ENCODE measurements around the gene GJB2.
A peak's percentile ranks its signal among the peaks of the same experiment; 100 is the strongest.
"Not testable (repeated sequence)": the region's sequence is repeated elsewhere in the genome, so short reads cannot be mapped to it uniquely, and the experiment has no call there.

The GJB2 gene

DNA sequence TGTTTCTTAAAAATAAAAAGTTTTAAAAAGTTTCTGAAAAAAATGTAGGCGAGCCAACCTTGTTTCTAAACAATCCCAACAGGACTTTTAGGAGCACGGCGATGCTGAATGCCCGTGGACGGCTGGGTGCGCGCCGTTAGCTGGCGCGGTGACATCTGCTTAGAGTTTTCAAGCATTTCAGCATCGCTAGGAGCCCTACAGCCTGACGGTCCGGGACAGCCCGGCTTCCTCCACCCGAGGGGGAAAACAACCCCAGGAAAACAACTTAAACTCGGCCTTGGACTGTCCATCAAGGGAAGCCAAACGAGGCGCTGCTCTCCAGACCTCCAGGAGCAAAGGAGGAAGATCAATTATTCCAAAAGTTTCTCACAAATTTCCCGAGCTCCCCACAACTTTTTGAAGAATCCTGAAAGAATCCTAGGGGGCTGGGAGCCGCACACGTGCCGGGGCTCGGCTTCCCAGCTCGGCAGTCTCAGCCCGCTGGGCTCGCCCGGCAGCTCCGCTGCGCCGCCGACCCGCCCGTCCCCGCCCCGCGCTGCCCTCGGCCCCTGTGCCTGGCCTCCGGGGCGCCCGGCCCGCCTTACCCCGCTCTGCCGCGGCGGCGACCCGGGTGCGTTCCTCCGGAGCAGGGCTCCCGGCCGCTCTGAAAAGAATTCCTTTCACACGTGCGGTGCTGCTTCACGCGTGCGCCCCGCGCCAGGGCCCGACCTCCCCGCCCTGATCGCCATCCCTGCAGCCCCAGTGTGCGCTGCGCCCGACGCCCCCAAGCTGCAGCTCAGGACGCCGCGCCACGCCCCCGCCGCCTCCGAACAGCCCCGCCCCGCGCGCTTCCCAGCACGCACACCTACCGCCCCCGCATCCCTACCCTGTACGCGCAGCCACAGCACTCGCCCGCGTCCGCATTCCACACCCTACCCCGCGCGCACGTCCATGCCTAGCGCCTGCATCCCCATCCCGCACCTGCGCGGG lies 32.1 kb downstream of the GJB2 start, which contains the start of gene GJA3:
GJA3 (minus strand) TSS at position 747 of the 969 bp plus-strand sequence. CDS start 17,764 bp downstream, outside the sequence.
- H3K4me3 ChIP-seq (ENCODE audit: low read length): peak within 1 kb of the TSS; percentile 66
- H3K27ac ChIP-seq (ENCODE audit: low read length): no peak within 1 kb of the TSS
- H3K4me1 ChIP-seq (ENCODE audit: control insufficient read depth, low read depth, low read length): peaks cover 9% of the 10 kb centered on the region
- no peaks in the 10 kb centered on the region for H3K9me3 ChIP-seq (ENCODE audit: control insufficient read depth, low read depth, low read length)
- peaks cover 68% of the 10 kb centered on the region for H3K27me3 ChIP-seq (ENCODE audit: control insufficient read depth, insufficient read depth, low read length)
- H3K36me3 ChIP-seq (ENCODE audit: control insufficient read depth, low read depth, low read length): no peaks in the 10 kb centered on the region
- no peak within 1 kb of the TSS for H3K9ac ChIP-seq (ENCODE audit: low read length)

- H3K27ac ChIP-seq (ENCODE audit: low read length): no peak overlapping the region
- no peak overlapping the region for H3K9ac ChIP-seq (ENCODE audit: low read length)
- peaks cover 68% of the 10 kb centered on the region for H3K27me3 ChIP-seq (ENCODE audit: control insufficient read depth, insufficient read depth, low read length)
Measured at GRCh38 chr13:20159646-20160305, 33.0 kb downstream of the GJB2 start.

GRCh38 chr13:20157151-20157796 lies 35.5 kb downstream of the GJB2 start:
- Histone ChIP-seq H3K36me3 (ENCODE audit: control insufficient read depth, low read depth, low read length) (no peaks in the 10 kb centered on the region), H3K9ac (ENCODE audit: low read length) (no peak overlapping the region), H3K4me1 (ENCODE audit: control insufficient read depth, low read depth, low read length) (peaks cover 9% of the 10 kb centered on the region), H3K27ac (ENCODE audit: low read length) (no peak overlapping the region), H3K9me3 (ENCODE audit: control insufficient read depth, low read depth, low read length) (no peaks in the 10 kb centered on the region), H3K4me3 (ENCODE audit: low read length) (no peak overlapping the region), H3K27me3 (ENCODE audit: control insufficient read depth, insufficient read depth, low read length) (peaks cover 56% of the 10 kb centered on the region)

More at GRCh38 chr13:20159646-20160305, 33.0 kb downstream of the GJB2 start:
- Histone ChIP-seq H3K36me3 (ENCODE audit: control insufficient read depth, low read depth, low read length) (no peaks in the 10 kb centered on the region), H3K4me1 (ENCODE audit: control insufficient read depth, low read depth, low read length) (peaks cover 9% of the 10 kb centered on the region), H3K9me3 (ENCODE audit: control insufficient read depth, low read depth, low read length) (no peaks in the 10 kb centered on the region), H3K4me3 (ENCODE audit: low read length) (peak overlapping the region; percentile 66)

GRCh38 chr13:20156702-20157101 lies 36.0 kb downstream of the GJB2 start:
- no peak overlapping the region for H3K4me3 ChIP-seq (ENCODE audit: low read length)
- H3K36me3 ChIP-seq (ENCODE audit: control insufficient read depth, low read depth, low read length): no peaks in the 10 kb centered on the region
- H3K4me1 ChIP-seq (ENCODE audit: control insufficient read depth, low read depth, low read length): peaks cover 9% of the 10 kb centered on the region
- no peaks in the 10 kb centered on the region for H3K9me3 ChIP-seq (ENCODE audit: control insufficient read depth, low read depth, low read length)
- peaks cover 51% of the 10 kb centered on the region for H3K27me3 ChIP-seq (ENCODE audit: control insufficient read depth, insufficient read depth, low read length)
- H3K27ac ChIP-seq (ENCODE audit: low read length): no peak overlapping the region
- no peak overlapping the region for H3K9ac ChIP-seq (ENCODE audit: low read length)

DNA sequence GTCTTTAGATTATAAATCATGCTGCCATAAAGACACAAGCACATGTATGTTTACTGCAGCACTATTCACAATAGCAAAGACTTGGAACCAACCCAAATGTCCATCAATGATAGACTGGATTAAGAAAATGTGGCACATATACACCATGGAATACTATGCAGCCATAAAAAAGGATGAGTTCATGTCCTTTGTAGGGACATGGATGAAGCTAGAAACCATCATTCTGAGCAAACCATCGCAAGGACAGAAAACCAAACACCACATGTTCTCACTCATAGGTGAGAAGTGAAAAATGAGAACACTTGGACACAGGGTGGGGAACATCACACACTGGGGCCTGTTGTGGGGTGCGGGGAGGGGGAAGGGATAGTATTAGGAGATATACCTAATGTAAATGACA lies 39.4 kb downstream of the GJB2 start:
- not testable (repeated sequence) for H3K9me3 ChIP-seq (ENCODE audit: control insufficient read depth, low read depth, low read length); H3K4me1 ChIP-seq (ENCODE audit: control insufficient read depth, low read depth, low read length); H3K4me3 ChIP-seq (ENCODE audit: low read length); H3K9ac ChIP-seq (ENCODE audit: low read length); H3K27ac ChIP-seq (ENCODE audit: low read length); H3K36me3 ChIP-seq (ENCODE audit: control insufficient read depth, low read depth, low read length)
- H3K27me3 ChIP-seq (ENCODE audit: control insufficient read depth, insufficient read depth, low read length): peaks cover 16% of the 10 kb centered on the region

- no peak overlapping the region for H3K9ac ChIP-seq (ENCODE audit: low read length)
- H3K27me3 ChIP-seq (ENCODE audit: control insufficient read depth, insufficient read depth, low read length): no peaks in the 10 kb centered on the region
Measured at GRCh38 chr13:20151612-20152011, 41.1 kb downstream of the GJB2 start.

GRCh38 chr13:20151016-20151415 lies 41.7 kb downstream of the GJB2 start:
- H3K27me3 ChIP-seq (ENCODE audit: control insufficient read depth, insufficient read depth, low read length): no peaks in the 10 kb centered on the region
- no peaks in the 10 kb centered on the region for H3K9me3 ChIP-seq (ENCODE audit: control insufficient read depth, low read depth, low read length)
- H3K36me3 ChIP-seq (ENCODE audit: control insufficient read depth, low read depth, low read length): no peaks in the 10 kb centered on the region
- H3K27ac ChIP-seq (ENCODE audit: low read length): no peak overlapping the region
- no peak overlapping the region for H3K9ac ChIP-seq (ENCODE audit: low read length)
- H3K4me3 ChIP-seq (ENCODE audit: low read length): no peak overlapping the region
- no peaks in the 10 kb centered on the region for H3K4me1 ChIP-seq (ENCODE audit: control insufficient read depth, low read depth, low read length)

More at GRCh38 chr13:20151612-20152011, 41.1 kb downstream of the GJB2 start:
- Histone ChIP-seq H3K27ac (ENCODE audit: low read length) (no peak overlapping the region), H3K4me1 (ENCODE audit: control insufficient read depth, low read depth, low read length) (no peaks in the 10 kb centered on the region), H3K36me3 (ENCODE audit: control insufficient read depth, low read depth, low read length) (no peaks in the 10 kb centered on the region), H3K9me3 (ENCODE audit: control insufficient read depth, low read depth, low read length) (no peaks in the 10 kb centered on the region), H3K4me3 (ENCODE audit: low read length) (no peak overlapping the region)

GRCh38 chr13:20150561-20150960 lies 42.2 kb downstream of the GJB2 start:
- Histone ChIP-seq H3K36me3 (ENCODE audit: control insufficient read depth, low read depth, low read length) (no peaks in the 10 kb centered on the region), H3K4me3 (ENCODE audit: low read length) (no peak overlapping the region), H3K4me1 (ENCODE audit: control insufficient read depth, low read depth, low read length) (no peaks in the 10 kb centered on the region), H3K27ac (ENCODE audit: low read length) (no peak overlapping the region), H3K27me3 (ENCODE audit: control insufficient read depth, insufficient read depth, low read length) (no peaks in the 10 kb centered on the region), H3K9me3 (ENCODE audit: control insufficient read depth, low read depth, low read length) (no peaks in the 10 kb centered on the region), H3K9ac (ENCODE audit: low read length) (no peak overlapping the region)

DNA sequence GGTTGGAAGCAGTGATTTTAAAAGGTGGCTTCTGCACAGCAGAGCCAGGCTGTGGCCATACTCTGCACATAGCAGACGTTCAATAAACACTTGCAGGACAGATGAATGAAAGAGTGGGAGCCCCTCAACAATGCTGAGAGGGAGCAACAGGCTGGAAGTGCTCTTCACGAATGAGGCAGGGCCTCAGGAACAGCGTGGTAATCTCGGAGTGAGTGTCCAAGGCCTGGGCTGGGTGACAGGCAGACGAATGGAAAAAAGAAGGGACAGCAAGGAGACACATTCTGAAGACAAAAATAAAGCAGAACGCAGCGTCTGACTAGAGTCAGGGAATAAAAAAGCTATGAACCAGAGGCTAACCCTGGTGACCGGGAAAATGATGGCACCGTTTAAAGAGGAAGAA lies 43.0 kb downstream of the GJB2 start:
- H3K27ac ChIP-seq (ENCODE audit: low read length): no peak overlapping the region
- H3K36me3 ChIP-seq (ENCODE audit: control insufficient read depth, low read depth, low read length): no peaks in the 10 kb centered on the region
- no peak overlapping the region for H3K4me3 ChIP-seq (ENCODE audit: low read length)
- no peaks in the 10 kb centered on the region for H3K9me3 ChIP-seq (ENCODE audit: control insufficient read depth, low read depth, low read length)
- H3K4me1 ChIP-seq (ENCODE audit: control insufficient read depth, low read depth, low read length): no peaks in the 10 kb centered on the region
- no peaks in the 10 kb centered on the region for H3K27me3 ChIP-seq (ENCODE audit: control insufficient read depth, insufficient read depth, low read length)
- H3K9ac ChIP-seq (ENCODE audit: low read length): no peak overlapping the region

- no peak overlapping the region for H3K4me3 ChIP-seq (ENCODE audit: low read length)
- no peak overlapping the region for H3K27ac ChIP-seq (ENCODE audit: low read length)
- H3K4me1 ChIP-seq (ENCODE audit: control insufficient read depth, low read depth, low read length): no peaks in the 10 kb centered on the region
- no peaks in the 10 kb centered on the region for H3K36me3 ChIP-seq (ENCODE audit: control insufficient read depth, low read depth, low read length)
- H3K9ac ChIP-seq (ENCODE audit: low read length): no peak overlapping the region
- H3K27me3 ChIP-seq (ENCODE audit: control insufficient read depth, insufficient read depth, low read length): no peaks in the 10 kb centered on the region
- H3K9me3 ChIP-seq (ENCODE audit: control insufficient read depth, low read depth, low read length): no peaks in the 10 kb centered on the region
Measured at GRCh38 chr13:20148501-20149183, 44.1 kb downstream of the GJB2 start.

DNA sequence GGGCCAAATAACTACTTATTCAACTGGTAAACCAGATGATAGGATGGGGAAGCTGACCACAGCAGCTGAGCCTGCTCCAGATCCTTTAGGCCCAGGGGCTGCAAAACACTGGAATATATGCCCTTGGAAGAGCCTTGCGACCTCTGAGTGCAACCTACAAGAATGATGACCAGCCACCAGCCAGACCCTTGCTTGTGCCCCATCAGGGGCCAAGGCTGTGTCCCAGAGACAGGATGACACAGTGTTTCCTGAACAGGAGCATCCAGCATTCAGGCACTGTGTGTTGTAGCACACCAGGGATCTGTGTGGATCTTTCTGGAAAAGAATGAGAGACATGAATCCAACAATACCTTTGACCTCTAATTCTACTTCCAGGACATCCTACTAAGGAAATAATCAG lies 46.4 kb downstream of the GJB2 start:
- H3K27me3 ChIP-seq (ENCODE audit: control insufficient read depth, insufficient read depth, low read length): no peaks in the 10 kb centered on the region

More for the DNA sequence above, 46.4 kb downstream of the GJB2 start:
- Histone ChIP-seq H3K9me3 (ENCODE audit: control insufficient read depth, low read depth, low read length) (no peaks in the 10 kb centered on the region), H3K27ac (ENCODE audit: low read length) (no peak overlapping the region), H3K4me3 (ENCODE audit: low read length) (no peak overlapping the region), H3K36me3 (ENCODE audit: control insufficient read depth, low read depth, low read length) (no peaks in the 10 kb centered on the region), H3K9ac (ENCODE audit: low read length) (no peak overlapping the region), H3K4me1 (ENCODE audit: control insufficient read depth, low read depth, low read length) (no peaks in the 10 kb centered on the region)
